Smooth muscle cell of bladder (primary cell): Measurements from ENCODE around the gene PRKD2. TPM values are rescaled to one million over a fixed set of nuclear protein-coding genes. Genes with fewer than 3 reads are reported as not detected.

Source experiments
- total RNA-seq: library from RNA; depleted of rRNA; stranded (reverse); fragments of >200 nt; gene quantifications from 2 replicates; pipeline ENCODE4 v1.2.3, GENCODE V29; 2014

PRKD2 gene
- 10.3 and 12.4 TPM in 2 replicates for total RNA-seq

GRCh38 chr19:46717034-46717715, at the start of gene PRKD2:
Gene PRKD2, minus strand, starts transcription at chr19:46717114. Its CDS starts 744 bp downstream, at chr19:46716370.

GRCh38 chr19:46746281-46747057, 29.6 kb upstream of the PRKD2 start, which contains the start of gene STRN4:
Gene STRN4, minus strand, starts transcription at chr19:46746450. Its CDS starts 20 bp downstream, at chr19:46746430.

GRCh38 chr19:46745521-46746280, 28.8 kb upstream of the PRKD2 start, which contains the start of gene FKRP:
Gene FKRP, plus strand, starts transcription at chr19:46746057. Its CDS starts 9,394 bp downstream, at chr19:46755451.

GRCh38 chr19:46661020-46661731, 55.7 kb downstream of the PRKD2 start, which contains the start of gene DACT3:
Gene DACT3, minus strand, starts transcription at chr19:46661182. Its CDS starts 118 bp downstream, at chr19:46661064.

DNA sequence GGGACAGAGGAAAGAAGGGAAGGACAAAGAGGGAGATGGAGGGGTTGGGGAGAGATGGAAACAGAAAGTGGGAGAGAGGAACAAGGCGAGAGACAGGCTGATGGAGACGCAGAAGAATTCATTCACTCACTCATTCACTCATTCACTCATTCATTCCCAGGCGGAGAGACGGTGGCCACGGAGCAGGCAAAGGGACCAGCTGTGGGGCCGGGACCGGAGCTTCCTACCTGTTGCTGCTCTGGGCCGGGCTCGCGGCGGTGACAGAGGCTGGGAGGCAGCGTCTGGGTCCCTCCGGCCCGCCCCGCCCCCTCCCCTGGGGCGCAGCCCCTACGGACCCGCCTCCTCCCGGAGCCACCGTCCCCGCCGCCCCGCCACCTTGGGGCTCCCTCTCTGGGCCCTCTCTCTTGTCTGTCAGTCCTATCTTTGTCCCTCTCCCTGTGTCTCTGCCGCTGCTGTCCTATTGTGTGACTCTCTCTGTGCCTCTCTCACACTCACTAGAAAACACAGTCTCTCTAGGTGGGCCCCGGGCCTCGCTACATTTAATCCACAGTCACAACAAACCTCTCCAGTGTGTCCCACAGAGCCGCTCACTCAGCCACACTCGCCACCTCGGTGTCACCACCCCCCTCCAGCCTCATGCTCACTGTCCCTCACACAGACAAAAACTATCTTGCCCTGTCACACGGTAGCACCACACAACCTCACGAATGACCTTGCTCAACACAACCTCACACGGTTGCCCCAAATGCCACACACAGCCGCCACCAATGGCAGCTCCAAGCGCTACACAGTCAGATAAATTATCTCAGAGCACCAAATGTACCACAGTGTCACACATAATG, 80.8 kb downstream of the PRKD2 start, which contains the start of gene GNG8:
Gene GNG8 (minus strand): TSS at position 283 of the 842 bp plus-strand sequence. CDS start 1,520 bp downstream, outside the sequence.

DNA sequence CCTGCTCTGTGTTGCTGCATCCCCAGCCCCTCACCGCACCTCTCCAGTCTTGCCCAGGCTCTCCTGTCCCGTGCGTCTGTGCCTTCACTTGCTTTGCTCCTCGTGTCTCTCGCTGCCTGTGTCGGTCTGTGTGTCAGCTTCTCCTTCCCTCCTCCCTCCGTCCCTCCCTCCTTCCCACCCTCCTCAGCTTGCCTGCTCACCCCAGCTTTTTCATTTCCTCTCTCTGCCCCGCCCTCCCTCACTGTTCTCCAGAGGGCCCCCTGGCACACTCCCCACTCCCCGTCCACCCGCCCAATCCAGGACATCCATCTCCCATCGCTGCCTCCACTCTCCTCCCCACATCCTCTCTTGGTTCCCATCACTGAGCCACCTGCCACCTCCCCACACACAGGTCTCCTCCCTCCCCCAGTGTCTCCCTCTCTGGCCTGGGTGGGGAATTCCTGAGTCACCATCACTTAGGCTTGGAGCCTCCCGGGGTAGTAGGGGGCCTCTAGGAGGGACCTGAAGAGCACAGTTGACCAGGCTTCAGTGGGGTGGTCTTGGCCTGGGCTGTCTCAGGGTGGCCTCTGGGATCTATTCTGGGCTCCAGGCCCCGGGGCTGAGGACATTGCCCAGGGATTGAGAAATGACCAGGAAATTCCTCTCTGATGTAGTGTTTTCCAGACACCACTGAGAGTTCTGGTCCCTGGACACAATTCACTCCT, 91.8 kb downstream of the PRKD2 start, which contains the start of gene PTGIR:
Gene PTGIR (minus strand): TSS at position 132 of the 704 bp plus-strand sequence. CDS start 864 bp downstream, outside the sequence.

Other genes with a start within 250 kb of the PRKD2 start
- gene PNMA8A, start 245.6 kb downstream of the PRKD2 start, total RNA-seq: 1.4 and 2.1 TPM in 2 replicates
- gene PNMA8B, start 221.2 kb downstream of the PRKD2 start, total RNA-seq: 1.4 and 2.2 TPM in 2 replicates
- gene CALM3, start 115.8 kb downstream of the PRKD2 start, total RNA-seq: 115 and 134 TPM in 2 replicates
- 2.3 and 3.0 TPM in 2 replicates for gene PTGIR, start 92.0 kb downstream of the PRKD2 start, total RNA-seq
- not detected in 2 replicates for gene GNG8, start 80.9 kb downstream of the PRKD2 start, total RNA-seq
- 2.4 and 4.0 TPM in 2 replicates for gene DACT3, start 55.9 kb downstream of the PRKD2 start, total RNA-seq
- gene FKRP, start 28.9 kb upstream of the PRKD2 start, total RNA-seq: 13.9 and 18.5 TPM in 2 replicates
- 55.9 and 58.9 TPM in 2 replicates for gene STRN4, start 29.3 kb upstream of the PRKD2 start, total RNA-seq
- gene SLC1A5, start 71.5 kb upstream of the PRKD2 start, total RNA-seq: 249 and 255 TPM in 2 replicates
- gene AP2S1, start 133.7 kb upstream of the PRKD2 start, total RNA-seq: 208 and 251 TPM in 2 replicates
- gene ARHGAP35, start 143.9 kb upstream of the PRKD2 start, total RNA-seq: 25.6 and 37.2 TPM in 2 replicates